Measurements from ENCODE around the gene DHRS13.

The DHRS13 gene

GRCh38 chr17:28864991-28865849 is 37.7 kb downstream of the DHRS13 start:
- no peaks in the 10 kb centered on the region for H3K27me3 ChIP-seq (ENCODE audit: control insufficient read depth, insufficient read depth, low read length)
- no peak overlapping the region for H3K4me3 ChIP-seq (ENCODE audit: low read depth, low read length)
- H3K4me1 ChIP-seq (ENCODE audit: control insufficient read depth, insufficient read depth, low read length): no peaks in the 10 kb centered on the region
- no peak overlapping the region for H3K27ac ChIP-seq (ENCODE audit: low read depth, low read length)
- no peaks in the 10 kb centered on the region for H3K9me3 ChIP-seq (ENCODE audit: control insufficient read depth, insufficient read depth, low read length)
- H3K36me3 ChIP-seq (ENCODE audit: control insufficient read depth, insufficient read depth, low read length): peaks cover 8% of the 10 kb centered on the region
- H3K9ac ChIP-seq (ENCODE audit: low read depth, low read length): no peak overlapping the region

- Histone ChIP-seq H3K36me3 (ENCODE audit: control insufficient read depth, insufficient read depth, low read length) (peaks cover 16% of the 10 kb centered on the region), H3K4me3 (ENCODE audit: low read depth, low read length) (no peak overlapping the region), H3K27ac (ENCODE audit: low read depth, low read length) (no peak overlapping the region), H3K9ac (ENCODE audit: low read depth, low read length) (no peak overlapping the region), H3K4me1 (ENCODE audit: control insufficient read depth, insufficient read depth, low read length) (no peaks in the 10 kb centered on the region), H3K27me3 (ENCODE audit: control insufficient read depth, insufficient read depth, low read length) (no peaks in the 10 kb centered on the region), H3K9me3 (ENCODE audit: control insufficient read depth, insufficient read depth, low read length) (no peaks in the 10 kb centered on the region)
These were observed 38.9 kb downstream of the DHRS13 start for GRCh38 chr17:28863953-28864352.

DNA sequence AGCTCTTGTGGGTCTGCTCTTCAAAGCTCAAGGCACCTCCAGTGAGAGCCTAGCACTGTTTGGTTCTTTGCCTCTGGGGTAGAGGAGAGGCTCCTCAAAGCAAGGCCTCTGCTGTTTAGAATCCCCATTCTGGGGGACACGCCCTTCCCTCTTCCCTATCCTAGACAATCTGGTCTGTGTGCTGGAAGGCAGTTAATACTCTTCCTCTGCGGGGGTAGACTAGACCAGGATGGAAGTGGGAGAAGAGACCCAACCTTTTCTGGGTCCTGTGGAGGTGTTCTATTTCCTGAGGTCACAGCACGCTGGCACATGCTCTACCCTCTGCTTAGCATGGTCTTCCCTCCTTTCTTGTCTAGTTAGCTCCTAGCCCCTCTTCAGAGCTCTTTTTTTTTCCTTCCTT is 40.3 kb downstream of the DHRS13 start:
- Histone ChIP-seq H3K4me3 (ENCODE audit: low read depth, low read length) (no peak overlapping the region), H3K36me3 (ENCODE audit: control insufficient read depth, insufficient read depth, low read length) (peaks cover 29% of the 10 kb centered on the region), H3K27ac (ENCODE audit: low read depth, low read length) (no peak overlapping the region), H3K4me1 (ENCODE audit: control insufficient read depth, insufficient read depth, low read length) (no peaks in the 10 kb centered on the region), H3K9ac (ENCODE audit: low read depth, low read length) (no peak overlapping the region), H3K9me3 (ENCODE audit: control insufficient read depth, insufficient read depth, low read length) (no peaks in the 10 kb centered on the region), H3K27me3 (ENCODE audit: control insufficient read depth, insufficient read depth, low read length) (no peaks in the 10 kb centered on the region)

DNA sequence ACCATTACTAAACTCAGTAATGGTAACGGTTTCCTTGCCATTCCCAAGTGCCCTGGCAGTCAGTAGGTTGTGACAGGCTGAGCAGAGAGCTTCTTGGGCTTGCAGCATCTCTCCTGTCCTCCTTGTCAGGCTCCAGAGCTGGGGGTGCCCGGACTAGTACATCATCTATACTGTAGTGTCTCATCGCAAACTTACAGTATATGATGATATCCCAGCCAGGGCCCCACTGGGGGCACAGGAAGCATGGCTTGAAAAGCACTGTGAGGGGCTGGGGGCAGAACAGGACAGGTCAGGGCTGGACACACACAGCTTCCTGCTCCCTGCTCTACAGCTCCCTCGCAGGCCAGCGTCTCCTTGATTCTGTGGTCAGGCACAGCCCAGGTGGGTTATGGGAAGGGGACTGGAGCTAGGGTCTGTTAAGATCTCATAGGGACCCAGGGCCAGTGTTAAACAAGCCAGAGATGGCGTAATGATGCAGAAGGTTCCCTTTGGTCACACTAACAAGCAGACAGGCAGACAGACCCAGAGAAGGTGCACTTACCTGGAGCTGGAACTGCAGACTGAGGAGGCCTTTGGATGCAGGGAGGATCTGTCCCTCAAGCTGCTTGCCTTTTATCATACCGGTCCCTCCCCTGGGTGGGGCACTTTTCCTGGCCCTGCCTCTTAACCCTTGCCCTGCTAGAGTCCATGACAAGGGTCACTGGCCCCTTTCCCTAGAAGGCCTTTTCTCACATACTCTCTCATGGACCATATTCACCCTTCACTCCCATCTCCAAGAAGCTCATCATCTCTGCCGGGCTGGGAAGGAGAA is 41.3 kb downstream of the DHRS13 start:
- Histone ChIP-seq H3K36me3 (ENCODE audit: control insufficient read depth, insufficient read depth, low read length) (peaks cover 32% of the 10 kb centered on the region), H3K9ac (ENCODE audit: low read depth, low read length) (no peak overlapping the region), H3K27me3 (ENCODE audit: control insufficient read depth, insufficient read depth, low read length) (no peaks in the 10 kb centered on the region), H3K27ac (ENCODE audit: low read depth, low read length) (no peak overlapping the region), H3K9me3 (ENCODE audit: control insufficient read depth, insufficient read depth, low read length) (no peaks in the 10 kb centered on the region), H3K4me1 (ENCODE audit: control insufficient read depth, insufficient read depth, low read length) (no peaks in the 10 kb centered on the region), H3K4me3 (ENCODE audit: low read depth, low read length) (no peak overlapping the region)

GRCh38 chr17:28860363-28860808 is 42.5 kb downstream of the DHRS13 start:
- Histone ChIP-seq H3K36me3 (ENCODE audit: control insufficient read depth, insufficient read depth, low read length) (peaks cover 38% of the 10 kb centered on the region), H3K4me3 (ENCODE audit: low read depth, low read length) (no peak overlapping the region), H3K9me3 (ENCODE audit: control insufficient read depth, insufficient read depth, low read length) (no peaks in the 10 kb centered on the region), H3K9ac (ENCODE audit: low read depth, low read length) (no peak overlapping the region), H3K27ac (ENCODE audit: low read depth, low read length) (no peak overlapping the region), H3K27me3 (ENCODE audit: control insufficient read depth, insufficient read depth, low read length) (no peaks in the 10 kb centered on the region), H3K4me1 (ENCODE audit: control insufficient read depth, insufficient read depth, low read length) (no peaks in the 10 kb centered on the region)

GRCh38 chr17:28858801-28859355 is 44.0 kb downstream of the DHRS13 start:
- Histone ChIP-seq H3K9ac (ENCODE audit: low read depth, low read length) (no peak overlapping the region), H3K9me3 (ENCODE audit: control insufficient read depth, insufficient read depth, low read length) (no peaks in the 10 kb centered on the region), H3K4me1 (ENCODE audit: control insufficient read depth, insufficient read depth, low read length) (no peaks in the 10 kb centered on the region), H3K27me3 (ENCODE audit: control insufficient read depth, insufficient read depth, low read length) (no peaks in the 10 kb centered on the region), H3K36me3 (ENCODE audit: control insufficient read depth, insufficient read depth, low read length) (peaks cover 38% of the 10 kb centered on the region), H3K4me3 (ENCODE audit: low read depth, low read length) (no peak overlapping the region), H3K27ac (ENCODE audit: low read depth, low read length) (no peak overlapping the region)

DNA sequence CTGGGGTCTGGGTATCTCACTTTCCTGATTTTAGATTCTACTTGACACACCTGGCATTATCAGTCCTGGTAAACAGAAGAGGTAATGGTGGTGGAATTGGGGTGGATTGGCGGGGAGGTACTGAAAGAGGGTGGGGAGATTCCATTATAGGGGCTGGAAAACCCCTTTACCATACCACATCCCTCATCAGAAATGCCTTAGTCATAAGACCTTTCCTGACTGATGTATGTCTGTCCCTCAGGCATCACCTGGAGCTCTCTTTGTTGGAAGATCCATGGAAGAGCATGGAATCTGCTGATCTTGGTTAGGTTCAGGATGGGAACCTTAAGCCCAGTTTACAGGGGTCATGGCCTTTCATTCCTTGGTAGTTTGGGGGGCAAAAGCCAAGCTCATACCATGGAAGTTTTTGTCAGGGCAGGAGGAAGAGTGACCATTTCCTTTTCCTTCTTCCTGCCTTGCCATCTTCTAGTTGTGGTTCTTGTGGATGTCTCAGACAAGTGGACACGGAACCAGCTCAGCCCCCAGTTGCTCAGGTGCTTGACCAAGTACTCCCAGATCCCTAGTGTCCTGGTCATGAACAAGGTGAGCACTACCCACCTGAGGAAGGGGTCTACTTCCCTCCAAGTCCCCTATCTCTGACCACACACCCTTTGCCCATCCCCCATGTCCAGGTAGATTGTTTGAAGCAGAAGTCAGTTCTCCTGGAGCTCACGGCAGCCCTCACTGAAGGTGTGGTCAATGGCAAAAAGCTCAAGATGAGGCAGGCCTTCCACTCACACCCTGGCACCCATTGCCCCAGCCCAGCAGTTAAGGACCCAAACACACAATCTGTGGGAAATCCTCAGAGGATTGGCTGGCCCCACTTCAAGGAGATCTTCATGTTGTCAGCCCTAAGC is 44.7 kb downstream of the DHRS13 start:
- H3K4me1 ChIP-seq (ENCODE audit: control insufficient read depth, insufficient read depth, low read length): no peaks in the 10 kb centered on the region

DNA sequence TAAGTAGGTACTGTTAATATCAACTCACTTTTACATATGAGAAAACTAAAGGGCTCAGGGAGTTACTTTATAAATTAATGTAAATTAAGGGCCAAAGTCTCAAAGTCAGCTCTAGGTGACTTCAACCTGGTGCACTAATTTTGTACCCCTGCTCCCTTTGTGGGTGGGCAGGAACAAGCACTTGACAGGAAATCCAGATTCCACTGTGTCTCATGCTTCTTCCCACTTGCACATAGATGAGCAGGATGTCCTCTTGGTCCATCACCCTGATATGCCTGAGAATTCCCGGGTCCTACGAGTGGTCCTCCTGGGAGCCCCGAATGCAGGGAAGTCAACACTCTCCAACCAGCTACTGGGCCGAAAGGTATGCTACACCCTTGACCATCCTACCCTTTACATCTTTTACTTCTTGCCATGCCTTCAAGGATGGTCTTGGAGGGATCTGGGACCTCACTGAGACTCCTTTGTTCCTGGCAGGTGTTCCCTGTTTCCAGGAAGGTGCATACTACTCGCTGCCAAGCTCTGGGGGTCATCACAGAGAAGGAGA is 46.8 kb downstream of the DHRS13 start:
- H3K27me3 ChIP-seq (ENCODE audit: control insufficient read depth, insufficient read depth, low read length): no peaks in the 10 kb centered on the region
- H3K36me3 ChIP-seq (ENCODE audit: control insufficient read depth, insufficient read depth, low read length): peaks cover 38% of the 10 kb centered on the region
- H3K9me3 ChIP-seq (ENCODE audit: control insufficient read depth, insufficient read depth, low read length): no peaks in the 10 kb centered on the region
- no peak overlapping the region; the same call in 1 of the 2 replicates for H3K4me3 ChIP-seq (ENCODE audit: low read depth, low read length)
- no peak overlapping the region for H3K9ac ChIP-seq (ENCODE audit: low read depth, low read length)
- no peaks in the 10 kb centered on the region for H3K4me1 ChIP-seq (ENCODE audit: control insufficient read depth, insufficient read depth, low read length)
- H3K27ac ChIP-seq (ENCODE audit: low read depth, low read length): no peak overlapping the region

More for the DNA sequence above, 44.7 kb downstream of the DHRS13 start:
- no peaks in the 10 kb centered on the region for H3K27me3 ChIP-seq (ENCODE audit: control insufficient read depth, insufficient read depth, low read length)
- no peak overlapping the region for H3K4me3 ChIP-seq (ENCODE audit: low read depth, low read length)
- H3K27ac ChIP-seq (ENCODE audit: low read depth, low read length): no peak overlapping the region
- H3K9ac ChIP-seq (ENCODE audit: low read depth, low read length): no peak overlapping the region
- no peaks in the 10 kb centered on the region for H3K9me3 ChIP-seq (ENCODE audit: control insufficient read depth, insufficient read depth, low read length)
- H3K36me3 ChIP-seq (ENCODE audit: control insufficient read depth, insufficient read depth, low read length): peaks cover 38% of the 10 kb centered on the region

- H3K36me3 ChIP-seq (ENCODE audit: control insufficient read depth, insufficient read depth, low read length): peaks cover 31% of the 10 kb centered on the region
- no peaks in the 10 kb centered on the region for H3K9me3 ChIP-seq (ENCODE audit: control insufficient read depth, insufficient read depth, low read length)
- H3K4me1 ChIP-seq (ENCODE audit: control insufficient read depth, insufficient read depth, low read length): no peaks in the 10 kb centered on the region
- peak overlapping the region; percentile 89 for H3K9ac ChIP-seq (ENCODE audit: low read depth, low read length)
- peak overlapping the region; percentile 71 for H3K27ac ChIP-seq (ENCODE audit: low read depth, low read length)
- no peaks in the 10 kb centered on the region for H3K27me3 ChIP-seq (ENCODE audit: control insufficient read depth, insufficient read depth, low read length)
- peak overlapping the region; percentile 99 for H3K4me3 ChIP-seq (ENCODE audit: low read depth, low read length)
These were observed 47.6 kb downstream of the DHRS13 start for GRCh38 chr17:28855336-28855679.
